ENCODE measurements around the gene UMOD. TPM values are rescaled to one million over a fixed set of nuclear protein-coding genes. Genes with fewer than 3 reads are reported as not detected.
"Not testable (repeated sequence)": the region's sequence is repeated elsewhere in the genome, so short reads cannot be mapped to it uniquely, and the experiment has no call there.

The UMOD gene
- polyA plus RNA-seq, 1 donor: not detected

GRCh38 chr16:20322696-20323095 is 29.8 kb downstream of the UMOD start:
- no CpG with 5 or more reads among the region's 4 CpGs for WGBS (ENCODE audit: insufficient coverage, low lambda C conversion rate)
- H3K4me1 ChIP-seq (ENCODE audit: control insufficient read depth, insufficient read depth, low read length): peaks cover 22% of the 10 kb centered on the region
- H3K36me3 ChIP-seq (ENCODE audit: control insufficient read depth, insufficient read depth, low read length): no peaks in the 10 kb centered on the region

DNA sequence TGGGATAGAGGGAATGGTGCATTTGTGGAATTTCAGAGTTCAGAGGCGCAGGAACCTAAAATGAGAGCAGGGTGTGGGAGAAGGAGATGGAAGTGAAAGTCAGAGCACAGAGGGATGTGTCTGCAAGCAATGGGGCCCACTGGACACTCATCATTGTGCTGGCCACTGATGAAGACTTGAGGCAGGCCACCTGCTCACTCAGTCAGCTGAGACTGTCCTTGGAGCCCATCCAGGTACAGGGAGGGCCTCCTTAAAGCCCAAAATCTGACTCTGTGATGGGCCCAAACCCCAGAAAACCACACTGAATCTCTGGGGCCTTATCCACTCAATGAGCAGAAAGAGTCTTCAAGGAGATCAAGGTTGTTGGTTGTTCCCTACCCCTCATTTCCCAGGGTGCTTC is 30.8 kb downstream of the UMOD start:
- no CpG with 5 or more reads among the region's 1 CpG for WGBS (ENCODE audit: insufficient coverage, low lambda C conversion rate)
- Histone ChIP-seq H3K27me3 (ENCODE audit: control insufficient read depth, insufficient read depth, low read length) (no peaks in the 10 kb centered on the region), H3K4me3 (ENCODE audit: low read length) (no peak overlapping the region), H3K4me1 (ENCODE audit: control insufficient read depth, insufficient read depth, low read length) (peaks cover 15% of the 10 kb centered on the region), H3K9me3 (ENCODE audit: control insufficient read depth, low read depth, low read length) (no peaks in the 10 kb centered on the region), H3K36me3 (ENCODE audit: control insufficient read depth, insufficient read depth, low read length) (no peaks in the 10 kb centered on the region), H3K27ac (ENCODE audit: low read length) (no peak overlapping the region)
- no peak for DNase-seq

More at GRCh38 chr16:20322696-20323095, 29.8 kb downstream of the UMOD start:
- Histone ChIP-seq H3K4me3 (ENCODE audit: low read length) (no peak overlapping the region), H3K9me3 (ENCODE audit: control insufficient read depth, low read depth, low read length) (no peaks in the 10 kb centered on the region), H3K27me3 (ENCODE audit: control insufficient read depth, insufficient read depth, low read length) (no peaks in the 10 kb centered on the region), H3K27ac (ENCODE audit: low read length) (no peak overlapping the region)
- no peak for DNase-seq

GRCh38 chr16:20321051-20321450 is 31.5 kb downstream of the UMOD start:
- H3K27me3 ChIP-seq (ENCODE audit: control insufficient read depth, insufficient read depth, low read length); H3K27ac ChIP-seq (ENCODE audit: low read length); DNase-seq; H3K4me3 ChIP-seq (ENCODE audit: low read length); H3K9me3 ChIP-seq (ENCODE audit: control insufficient read depth, low read depth, low read length); H3K36me3 ChIP-seq (ENCODE audit: control insufficient read depth, insufficient read depth, low read length): not testable (repeated sequence)
- H3K4me1 ChIP-seq (ENCODE audit: control insufficient read depth, insufficient read depth, low read length): peaks cover 11% of the 10 kb centered on the region
- WGBS (ENCODE audit: insufficient coverage, low lambda C conversion rate): 100% methylated on average over 2 of the region's 2 CpGs

DNA sequence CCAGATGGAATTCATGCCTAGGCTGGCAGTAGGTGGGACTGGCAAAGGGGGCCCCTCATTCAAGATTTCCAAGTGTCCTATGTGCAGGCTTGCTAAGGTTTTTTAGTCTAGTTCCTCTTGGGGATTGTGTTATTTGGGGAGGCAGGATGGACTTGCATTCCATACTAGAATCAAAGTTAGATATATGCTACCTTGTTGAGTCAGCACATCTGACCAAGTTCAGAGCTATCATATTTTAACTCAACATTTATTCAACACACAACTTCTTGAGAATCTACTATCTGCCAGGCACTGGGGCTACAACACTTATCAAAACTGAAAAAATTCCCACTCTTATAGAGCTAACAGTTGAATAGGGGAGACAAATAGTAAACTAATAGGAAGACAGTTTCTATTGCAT is 31.9 kb downstream of the UMOD start:
- H3K36me3 ChIP-seq (ENCODE audit: control insufficient read depth, insufficient read depth, low read length): no peaks in the 10 kb centered on the region
- no peak overlapping the region for H3K4me3 ChIP-seq (ENCODE audit: low read length)
- no peak overlapping the region for H3K27ac ChIP-seq (ENCODE audit: low read length)
- H3K9me3 ChIP-seq (ENCODE audit: control insufficient read depth, low read depth, low read length): no peaks in the 10 kb centered on the region
- peaks cover 8% of the 10 kb centered on the region for H3K4me1 ChIP-seq (ENCODE audit: control insufficient read depth, insufficient read depth, low read length)
- no peak for DNase-seq
- H3K27me3 ChIP-seq (ENCODE audit: control insufficient read depth, insufficient read depth, low read length): no peaks in the 10 kb centered on the region

DNA sequence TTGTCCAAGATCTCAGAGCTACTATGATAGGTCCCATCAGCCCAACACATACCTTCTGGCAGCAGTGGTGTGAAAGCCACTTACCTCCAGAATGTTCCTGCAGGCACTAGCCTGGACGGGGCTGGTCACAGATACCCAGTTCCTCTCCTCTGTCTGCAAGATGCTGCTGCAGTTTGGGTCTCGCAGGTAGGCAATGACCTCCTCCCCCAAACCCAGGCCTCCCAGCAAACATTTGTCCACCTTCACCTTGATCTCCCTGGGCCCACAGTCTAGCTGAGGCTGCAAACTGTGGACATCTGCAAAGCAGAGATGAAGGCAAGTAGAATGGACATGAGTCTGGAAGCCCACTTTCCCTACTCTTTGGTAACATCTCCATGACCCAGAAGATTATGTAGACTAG is 32.3 kb downstream of the UMOD start:
- H3K36me3 ChIP-seq (ENCODE audit: control insufficient read depth, insufficient read depth, low read length): no peaks in the 10 kb centered on the region
- no peaks in the 10 kb centered on the region for H3K27me3 ChIP-seq (ENCODE audit: control insufficient read depth, insufficient read depth, low read length)
- no peak for DNase-seq
- no CpG with 5 or more reads among the region's 2 CpGs for WGBS (ENCODE audit: insufficient coverage, low lambda C conversion rate)
- no peaks in the 10 kb centered on the region for H3K9me3 ChIP-seq (ENCODE audit: control insufficient read depth, low read depth, low read length)
- no peak overlapping the region for H3K4me3 ChIP-seq (ENCODE audit: low read length)
- peaks cover 5% of the 10 kb centered on the region for H3K4me1 ChIP-seq (ENCODE audit: control insufficient read depth, insufficient read depth, low read length)
- no peak overlapping the region for H3K27ac ChIP-seq (ENCODE audit: low read length)

DNA sequence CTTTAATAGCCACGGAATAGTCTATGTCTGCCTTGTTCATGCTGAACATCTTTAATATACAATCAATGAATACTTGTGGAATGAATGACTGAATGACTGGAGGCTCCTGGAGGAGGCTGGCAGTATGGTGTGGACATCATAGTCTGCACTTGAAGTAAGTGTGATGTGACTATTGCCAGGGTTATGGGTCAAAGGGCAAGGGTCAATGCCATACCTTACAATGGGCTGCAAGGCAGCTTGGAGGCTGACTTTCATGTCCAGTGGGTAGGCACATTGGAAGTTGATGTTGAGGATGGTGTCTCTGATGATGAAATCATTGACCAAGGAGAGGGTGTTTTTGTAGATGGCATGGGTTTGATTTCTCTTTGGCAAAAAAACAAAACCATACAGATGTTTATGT is 33.1 kb downstream of the UMOD start:
- Histone ChIP-seq H3K4me1 (ENCODE audit: control insufficient read depth, insufficient read depth, low read length) (no peaks in the 10 kb centered on the region), H3K36me3 (ENCODE audit: control insufficient read depth, insufficient read depth, low read length) (no peaks in the 10 kb centered on the region), H3K27ac (ENCODE audit: low read length) (no peak overlapping the region), H3K4me3 (ENCODE audit: low read length) (no peak overlapping the region), H3K9me3 (ENCODE audit: control insufficient read depth, low read depth, low read length) (no peaks in the 10 kb centered on the region), H3K27me3 (ENCODE audit: control insufficient read depth, insufficient read depth, low read length) (no peaks in the 10 kb centered on the region)
- no peak for DNase-seq
- WGBS (ENCODE audit: insufficient coverage, low lambda C conversion rate): no CpG with 5 or more reads among the region's 1 CpG

GRCh38 chr16:20318437-20318836 is 34.1 kb downstream of the UMOD start:
- Histone ChIP-seq H3K27me3 (ENCODE audit: control insufficient read depth, insufficient read depth, low read length) (no peaks in the 10 kb centered on the region), H3K4me1 (ENCODE audit: control insufficient read depth, insufficient read depth, low read length) (no peaks in the 10 kb centered on the region), H3K27ac (ENCODE audit: low read length) (no peak overlapping the region), H3K36me3 (ENCODE audit: control insufficient read depth, insufficient read depth, low read length) (no peaks in the 10 kb centered on the region), H3K9me3 (ENCODE audit: control insufficient read depth, low read depth, low read length) (no peaks in the 10 kb centered on the region), H3K4me3 (ENCODE audit: low read length) (no peak overlapping the region)
- WGBS (ENCODE audit: insufficient coverage, low lambda C conversion rate): no CpG with 5 or more reads among the region's 3 CpGs
- DNase-seq: no peak

DNA sequence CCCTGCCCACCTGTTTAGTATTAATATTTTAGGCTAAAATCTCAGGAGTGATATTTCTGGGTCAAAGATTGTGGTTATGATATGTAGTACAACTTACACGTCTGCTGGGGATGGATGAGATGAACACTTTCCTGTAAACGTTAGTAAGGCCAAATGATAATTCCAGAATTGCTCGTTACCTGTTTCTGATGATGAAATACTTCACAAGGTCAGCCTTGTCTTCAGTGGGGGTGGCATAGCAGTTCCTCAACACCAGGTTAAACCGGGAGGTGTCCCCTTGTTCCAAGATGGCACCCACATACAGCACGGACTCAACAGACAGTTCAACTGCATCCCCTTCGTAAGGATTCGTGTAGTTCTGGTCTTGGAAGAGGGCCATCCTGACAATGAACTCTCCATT is 34.5 kb downstream of the UMOD start:
- DNase-seq: no peak
- Histone ChIP-seq H3K36me3 (ENCODE audit: control insufficient read depth, insufficient read depth, low read length) (no peaks in the 10 kb centered on the region), H3K27ac (ENCODE audit: low read length) (no peak overlapping the region), H3K4me3 (ENCODE audit: low read length) (no peak overlapping the region), H3K9me3 (ENCODE audit: control insufficient read depth, low read depth, low read length) (no peaks in the 10 kb centered on the region), H3K4me1 (ENCODE audit: control insufficient read depth, insufficient read depth, low read length) (no peaks in the 10 kb centered on the region), H3K27me3 (ENCODE audit: control insufficient read depth, insufficient read depth, low read length) (no peaks in the 10 kb centered on the region)
- WGBS (ENCODE audit: insufficient coverage, low lambda C conversion rate): no CpG with 5 or more reads among the region's 7 CpGs

DNA sequence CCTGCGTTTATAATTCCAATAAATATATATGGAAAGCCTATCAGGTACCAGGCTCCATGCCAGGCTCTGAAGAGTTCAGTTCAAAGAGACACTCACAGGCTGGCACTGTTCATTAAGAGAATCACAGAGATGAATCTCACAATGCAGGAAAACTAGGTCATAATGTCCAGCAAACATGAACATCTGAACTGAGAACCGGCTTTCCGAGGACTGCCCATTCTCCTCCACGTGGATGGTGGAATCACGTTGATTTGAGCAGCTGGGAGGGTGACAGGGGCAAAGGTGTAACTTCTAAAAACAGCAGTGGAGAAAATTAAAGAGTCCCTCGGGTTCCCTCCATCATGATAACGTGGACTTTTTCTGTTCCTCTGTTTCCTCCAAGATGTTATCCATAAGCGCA is 35.4 kb downstream of the UMOD start:
- Histone ChIP-seq H3K27ac (ENCODE audit: low read length) (no peak overlapping the region), H3K4me1 (ENCODE audit: control insufficient read depth, insufficient read depth, low read length) (no peaks in the 10 kb centered on the region), H3K4me3 (ENCODE audit: low read length) (no peak overlapping the region), H3K9me3 (ENCODE audit: control insufficient read depth, low read depth, low read length) (no peaks in the 10 kb centered on the region), H3K36me3 (ENCODE audit: control insufficient read depth, insufficient read depth, low read length) (no peaks in the 10 kb centered on the region), H3K27me3 (ENCODE audit: control insufficient read depth, insufficient read depth, low read length) (no peaks in the 10 kb centered on the region)
- no CpG with 5 or more reads among the region's 8 CpGs for WGBS (ENCODE audit: insufficient coverage, low lambda C conversion rate)
- no peak for DNase-seq

DNA sequence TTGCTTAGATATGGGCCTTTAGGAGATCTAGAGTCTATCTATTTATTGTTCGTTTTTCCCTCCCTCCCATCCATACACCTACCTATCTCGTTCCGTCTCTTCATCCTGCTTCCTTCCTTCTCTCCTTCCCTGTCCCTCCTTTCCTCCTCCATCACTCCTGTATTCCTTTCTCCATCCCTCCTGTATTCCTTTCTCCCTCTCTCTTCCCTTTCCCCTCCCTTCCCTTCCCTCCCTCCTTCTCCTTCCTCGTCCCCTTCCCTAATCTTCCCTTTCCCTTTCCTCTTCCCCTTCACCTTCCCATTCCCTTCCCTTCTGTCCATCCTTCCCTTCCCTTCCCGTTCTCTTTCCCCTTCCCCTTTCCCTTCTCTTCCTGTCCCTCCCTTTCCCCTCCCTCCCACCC is 35.8 kb downstream of the UMOD start:
- DNase-seq: no peak
- WGBS (ENCODE audit: insufficient coverage, low lambda C conversion rate): 75% methylated on average over 5 of the region's 5 CpGs
- H3K4me3 ChIP-seq (ENCODE audit: low read length): no peak overlapping the region
- H3K27me3 ChIP-seq (ENCODE audit: control insufficient read depth, insufficient read depth, low read length): no peaks in the 10 kb centered on the region
- H3K4me1 ChIP-seq (ENCODE audit: control insufficient read depth, insufficient read depth, low read length): no peaks in the 10 kb centered on the region
- no peaks in the 10 kb centered on the region for H3K36me3 ChIP-seq (ENCODE audit: control insufficient read depth, insufficient read depth, low read length)
- H3K27ac ChIP-seq (ENCODE audit: low read length): no peak overlapping the region
- H3K9me3 ChIP-seq (ENCODE audit: control insufficient read depth, low read depth, low read length): no peaks in the 10 kb centered on the region

- H3K27me3 ChIP-seq (ENCODE audit: control insufficient read depth, insufficient read depth, low read length): no peaks in the 10 kb centered on the region
- WGBS (ENCODE audit: insufficient coverage, low lambda C conversion rate): no CpG with 5 or more reads among the region's 6 CpGs
- H3K4me3 ChIP-seq (ENCODE audit: low read length): no peak overlapping the region
- no peak overlapping the region for H3K27ac ChIP-seq (ENCODE audit: low read length)
- no peaks in the 10 kb centered on the region for H3K4me1 ChIP-seq (ENCODE audit: control insufficient read depth, insufficient read depth, low read length)
- no peaks in the 10 kb centered on the region for H3K36me3 ChIP-seq (ENCODE audit: control insufficient read depth, insufficient read depth, low read length)
- no peaks in the 10 kb centered on the region for H3K9me3 ChIP-seq (ENCODE audit: control insufficient read depth, low read depth, low read length)
- DNase-seq: no peak
Observed at GRCh38 chr16:20315764-20316163, 36.8 kb downstream of the UMOD start.

Measured in large intestine (tissue), 3 donors.